Measurements from ENCODE around the gene SEMA3C.

The SEMA3C gene

DNA sequence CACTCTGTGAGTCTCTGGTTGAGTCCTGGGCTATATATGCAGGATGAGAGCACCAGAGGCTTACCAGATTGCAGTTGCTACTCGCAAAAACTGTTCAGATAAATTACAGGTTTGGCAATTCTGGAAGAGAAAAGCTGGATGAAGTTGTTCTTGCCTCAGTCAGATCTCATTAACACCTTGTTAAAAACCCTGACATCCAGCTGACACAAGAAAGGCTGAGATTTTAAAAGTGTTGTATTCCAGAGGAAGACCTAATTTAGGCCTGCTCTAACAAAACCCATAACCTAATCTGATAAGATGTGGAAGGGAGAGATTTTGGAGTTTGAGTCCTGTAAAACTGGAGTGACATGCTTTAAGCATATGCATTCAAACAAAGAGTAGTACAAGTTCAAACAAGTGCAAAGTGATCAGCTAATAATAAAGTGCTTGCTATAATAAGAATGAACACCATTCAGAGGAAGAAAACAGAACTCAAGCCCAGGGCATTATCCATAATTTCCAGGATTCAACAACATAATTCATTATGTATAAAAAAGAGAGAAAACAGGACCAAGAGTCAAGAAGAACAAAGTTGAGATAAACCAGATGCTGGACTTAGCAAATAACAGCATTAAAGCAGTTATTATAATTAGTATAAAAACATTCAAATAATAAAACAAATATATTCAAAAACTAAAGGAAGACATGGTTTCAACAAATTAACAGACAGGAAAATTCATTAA lies 144.9 kb downstream of the SEMA3C start:
- TF ChIP-seq EP300 (IDR thresholded peaks at IDR 0.05; ENCODE audit: borderline replicate concordance) = no peak
- TF ChIP-seq REST (IDR thresholded peaks at IDR 0.05; ENCODE audit: low read depth) = no peak
- TF ChIP-seq, protein P1, sequence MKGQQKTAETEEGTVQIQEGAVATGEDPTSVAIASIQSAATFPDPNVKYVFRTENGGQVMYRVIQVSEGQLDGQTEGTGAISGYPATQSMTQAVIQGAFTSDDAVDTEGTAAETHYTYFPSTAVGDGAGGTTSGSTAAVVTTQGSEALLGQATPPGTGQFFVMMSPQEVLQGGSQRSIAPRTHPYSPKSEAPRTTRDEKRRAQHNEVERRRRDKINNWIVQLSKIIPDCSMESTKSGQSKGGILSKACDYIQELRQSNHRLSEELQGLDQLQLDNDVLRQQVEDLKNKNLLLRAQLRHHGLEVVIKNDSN (IDR thresholded peaks at IDR 0.05) = no peak
- no peak for TF ChIP-seq MAX (IDR thresholded peaks at IDR 0.05)
- TF ChIP-seq RAD21 (IDR thresholded peaks at IDR 0.05; ENCODE audit: low read depth) = no peak
- TF ChIP-seq EGR1 (IDR thresholded peaks at IDR 0.05) = no peak
- TF ChIP-seq CEBPB (IDR thresholded peaks at IDR 0.05) = no peak
- no peak for TF ChIP-seq TAF1 (IDR thresholded peaks at IDR 0.05; ENCODE audit: low read depth)
- no peak for TF ChIP-seq YY1 (IDR thresholded peaks at IDR 0.05; ENCODE audit: low read depth)
- TF ChIP-seq ZBTB7A (IDR thresholded peaks at IDR 0.05; ENCODE audit: low read depth) = no peak
- no peak for TF ChIP-seq TCF12 (IDR thresholded peaks at IDR 0.05; ENCODE audit: low read depth)
- no peak for TF ChIP-seq TEAD4 (IDR thresholded peaks at IDR 0.05)
- TF ChIP-seq NFIC (IDR thresholded peaks at IDR 0.05) = no peak
- no peak for TF ChIP-seq FOXM1 (IDR thresholded peaks at IDR 0.05; ENCODE audit: borderline replicate concordance, low read depth)
- no peak for TF ChIP-seq CREB1 (IDR thresholded peaks at IDR 0.05; ENCODE audit: low read depth)

- TF ChIP-seq MAX (IDR thresholded peaks at IDR 0.05) (no peak), CREB1 (IDR thresholded peaks at IDR 0.05; ENCODE audit: low read depth) (no peak), RAD21 (IDR thresholded peaks at IDR 0.05; ENCODE audit: low read depth) (no peak), YY1 (IDR thresholded peaks at IDR 0.05; ENCODE audit: low read depth) (no peak), CEBPB (IDR thresholded peaks at IDR 0.05) (no peak), REST (IDR thresholded peaks at IDR 0.05; ENCODE audit: low read depth) (no peak), TEAD4 (IDR thresholded peaks at IDR 0.05) (no peak), NFIC (IDR thresholded peaks at IDR 0.05) (no peak), ZBTB7A (IDR thresholded peaks at IDR 0.05; ENCODE audit: low read depth) (no peak), EGR1 (IDR thresholded peaks at IDR 0.05) (no peak)
These were observed 146.4 kb downstream of the SEMA3C start for GRCh38 chr7:80772347-80772993.

- no peak for TF ChIP-seq YY1 (IDR thresholded peaks at IDR 0.05; ENCODE audit: low read depth)
These were observed 147.3 kb downstream of the SEMA3C start for GRCh38 chr7:80771523-80771922.

GRCh38 chr7:80770675-80771081 lies 148.2 kb downstream of the SEMA3C start:
- no peak for TF ChIP-seq RAD21 (IDR thresholded peaks at IDR 0.05; ENCODE audit: low read depth)
- no peak for TF ChIP-seq ZBTB7A (IDR thresholded peaks at IDR 0.05; ENCODE audit: low read depth)
- no peak for TF ChIP-seq TCF12 (IDR thresholded peaks at IDR 0.05; ENCODE audit: low read depth)
- TF ChIP-seq REST (IDR thresholded peaks at IDR 0.05; ENCODE audit: low read depth) = no peak

DNA sequence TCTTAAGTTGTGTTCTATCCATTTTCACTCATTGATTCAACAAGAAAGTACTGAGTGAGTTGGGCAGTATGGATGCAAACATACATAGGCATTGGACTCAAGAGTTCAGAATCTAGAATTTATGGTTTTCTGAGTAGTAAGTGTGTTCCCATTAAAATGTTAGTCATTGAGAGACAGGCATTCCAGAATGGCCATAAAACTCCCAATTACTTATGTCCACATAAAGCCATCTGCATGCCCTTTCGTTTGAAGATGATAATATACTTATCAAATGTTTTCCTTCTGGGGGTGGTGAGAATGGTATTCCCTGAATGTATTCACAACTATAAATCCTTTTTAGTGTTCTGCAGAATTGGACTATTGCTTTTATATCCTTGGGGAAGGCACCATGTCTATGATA lies 148.8 kb downstream of the SEMA3C start:
- TF ChIP-seq MAX (IDR thresholded peaks at IDR 0.05) (no peak), TEAD4 (IDR thresholded peaks at IDR 0.05) (no peak), CEBPB (IDR thresholded peaks at IDR 0.05) (no peak), EP300 (IDR thresholded peaks at IDR 0.05; ENCODE audit: borderline replicate concordance) (no peak), CREB1 (IDR thresholded peaks at IDR 0.05; ENCODE audit: low read depth) (no peak), REST (IDR thresholded peaks at IDR 0.05; ENCODE audit: low read depth) (no peak), TAF1 (IDR thresholded peaks at IDR 0.05; ENCODE audit: low read depth) (no peak), YY1 (IDR thresholded peaks at IDR 0.05; ENCODE audit: low read depth) (no peak), TCF12 (IDR thresholded peaks at IDR 0.05; ENCODE audit: low read depth) (no peak), NFIC (IDR thresholded peaks at IDR 0.05) (no peak), FOXM1 (IDR thresholded peaks at IDR 0.05; ENCODE audit: borderline replicate concordance, low read depth) (no peak), ZBTB7A (IDR thresholded peaks at IDR 0.05; ENCODE audit: low read depth) (no peak), EGR1 (IDR thresholded peaks at IDR 0.05) (no peak), RAD21 (IDR thresholded peaks at IDR 0.05; ENCODE audit: low read depth) (no peak)
- TF ChIP-seq, protein P1 (IDR thresholded peaks at IDR 0.05) = no peak

All from Ishikawa (cell line).